Urinary bladder (tissue), 4 donors: Measurements from ENCODE around the gene PRSS22. TPM values are rescaled to one million over a fixed set of nuclear protein-coding genes. Genes with fewer than 3 reads are reported as not detected.
"Not testable (repeated sequence)": the region's sequence is repeated elsewhere in the genome, so short reads cannot be mapped to it uniquely, and the experiment has no call there.

ENCODE experiments used
- DNase-seq: peaks from one replicate; pipeline ENCODE4 v3.0.0-alpha.2; 2015; ENCODE audit errors: extremely low spot score
- H3K27ac ChIP-seq: one replicate; pipeline ENCODE4 v1.5.1; 2013; ENCODE audit warnings: low read depth, mild to moderate bottlenecking, moderate library complexity
- H3K36me3 ChIP-seq: one replicate; pipeline ENCODE4 v1.6.1; 2013; ENCODE audit warnings: mild to moderate bottlenecking, moderate library complexity; ENCODE audit not compliant: insufficient read depth
- H3K4me1 ChIP-seq: one replicate; pipeline ENCODE4 v1.6.1; 2013; ENCODE audit warnings: mild to moderate bottlenecking, moderate library complexity; ENCODE audit not compliant: insufficient read depth
- H3K4me3 ChIP-seq: one replicate; pipeline ENCODE4 v1.5.1; 2013; ENCODE audit warnings: low read depth, low read length
- WGBS: extraction: QIAGEN DNeasy Blood & Tissue Kit; methylation state at CpG from one replicate; pipeline ENCODE4 v1.1.7; 2013; 5-methylcytosine and 5-hydroxymethylcytosine counted together
- polyA plus RNA-seq: library from polyadenylated mRNA; stranded (reverse); fragments of 200-250 nt; gene quantifications from one replicate; pipeline ENCODE4 v1.2.3, GENCODE V29; 2013
- total RNA-seq: library from RNA; depleted of rRNA; stranded (reverse); fragments of >200 nt; gene quantifications from one replicate; pipeline ENCODE4 v1.2.3, GENCODE V29; 2014
- donor health status: healthy with polysubstance abuse.
- donor health status: healthy.

The PRSS22 gene, protein sequence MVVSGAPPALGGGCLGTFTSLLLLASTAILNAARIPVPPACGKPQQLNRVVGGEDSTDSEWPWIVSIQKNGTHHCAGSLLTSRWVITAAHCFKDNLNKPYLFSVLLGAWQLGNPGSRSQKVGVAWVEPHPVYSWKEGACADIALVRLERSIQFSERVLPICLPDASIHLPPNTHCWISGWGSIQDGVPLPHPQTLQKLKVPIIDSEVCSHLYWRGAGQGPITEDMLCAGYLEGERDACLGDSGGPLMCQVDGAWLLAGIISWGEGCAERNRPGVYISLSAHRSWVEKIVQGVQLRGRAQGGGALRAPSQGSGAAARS
- total RNA-seq (3.0 TPM), polyA plus RNA-seq (5.6 TPM)

DNA sequence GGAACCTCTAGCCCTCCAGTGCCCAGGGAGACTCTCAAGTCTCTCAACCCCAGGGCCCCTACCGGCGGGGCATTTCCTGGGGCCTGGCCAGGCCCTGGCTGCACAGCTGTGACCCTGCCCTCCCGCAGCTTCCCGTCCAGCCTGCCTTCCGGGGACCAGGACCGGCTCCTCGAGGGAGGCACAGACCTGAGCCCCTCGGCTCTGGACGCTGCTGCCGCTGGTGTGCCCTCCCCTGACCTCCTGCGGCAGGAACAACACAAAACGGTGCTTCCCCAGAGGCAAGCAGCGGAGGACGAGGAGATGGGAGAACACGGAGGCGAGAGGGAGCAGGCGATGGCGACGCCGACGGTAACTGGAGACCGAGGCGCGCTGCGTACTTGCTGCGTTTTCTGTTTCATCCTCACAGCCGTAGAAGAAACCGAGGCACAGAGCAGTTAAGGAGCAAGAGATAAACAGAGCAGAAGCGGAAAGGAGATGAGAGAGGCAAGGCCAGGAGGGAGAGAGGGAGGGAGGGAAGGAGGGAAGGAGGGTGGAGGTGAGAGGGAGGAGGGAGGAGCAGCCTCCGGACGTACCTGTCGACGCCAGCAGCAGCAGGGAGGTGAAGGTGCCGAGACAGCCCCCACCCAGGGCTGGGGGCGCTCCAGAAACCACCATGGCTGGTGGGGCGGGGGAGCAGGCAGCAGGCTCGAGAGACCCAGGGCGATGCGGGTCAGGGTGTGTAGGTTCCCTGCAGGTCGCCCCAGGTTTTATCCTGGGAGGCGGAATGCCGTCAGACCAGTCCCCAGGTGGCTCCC lies at the start of gene PRSS22:
Gene PRSS22 (minus strand): TSS at position 720 of the 794 bp plus-strand sequence. CDS start 66 bp downstream, at position 654.
- WGBS = 6% methylated on average over 42 of the region's 42 CpGs
- Histone ChIP-seq H3K27ac (peak within 1 kb of the TSS; percentile 62), H3K4me3 (no peak within 1 kb of the TSS), H3K4me1 (no peaks in the 10 kb centered on the region), H3K36me3 (no peaks in the 10 kb centered on the region)
- peak; percentile 43 for DNase-seq

DNA sequence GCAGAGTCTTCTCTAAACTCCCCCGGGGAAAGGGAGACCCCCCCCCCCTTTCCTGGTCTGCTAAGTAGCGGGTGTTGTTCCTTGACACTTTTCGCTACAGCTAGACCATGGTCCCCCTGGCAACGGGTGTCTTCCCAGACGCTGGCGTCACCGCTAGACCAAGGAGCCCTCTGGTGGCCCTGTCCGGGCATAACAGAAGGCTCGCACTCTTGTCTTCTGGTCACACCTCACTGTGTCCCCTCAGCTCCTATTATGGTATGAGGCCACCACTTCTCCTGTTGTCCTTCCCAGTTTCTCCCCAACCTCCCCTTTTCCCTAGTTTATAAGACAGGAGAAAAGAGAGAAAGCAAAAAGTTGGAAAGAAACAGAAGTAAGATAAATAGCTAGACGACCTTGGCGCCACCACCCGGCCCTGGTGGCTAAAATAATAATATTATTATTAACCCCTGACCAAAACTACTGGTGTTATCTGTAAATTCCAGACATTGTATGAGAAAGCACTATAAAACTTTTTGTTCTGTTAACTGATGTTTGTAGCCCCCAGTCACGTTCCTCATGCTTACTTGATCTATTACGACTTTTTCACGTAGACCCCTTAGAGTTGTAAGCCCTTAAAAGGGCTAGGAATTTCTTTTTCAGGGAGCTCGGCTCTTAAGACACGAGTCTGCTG lies 49.2 kb upstream of the PRSS22 start:
- DNase-seq, H3K4me1 ChIP-seq, H3K27ac ChIP-seq, H3K4me3 ChIP-seq, H3K36me3 ChIP-seq: not testable (repeated sequence)
- 11% methylated on average over 17 of the region's 17 CpGs for WGBS

DNA sequence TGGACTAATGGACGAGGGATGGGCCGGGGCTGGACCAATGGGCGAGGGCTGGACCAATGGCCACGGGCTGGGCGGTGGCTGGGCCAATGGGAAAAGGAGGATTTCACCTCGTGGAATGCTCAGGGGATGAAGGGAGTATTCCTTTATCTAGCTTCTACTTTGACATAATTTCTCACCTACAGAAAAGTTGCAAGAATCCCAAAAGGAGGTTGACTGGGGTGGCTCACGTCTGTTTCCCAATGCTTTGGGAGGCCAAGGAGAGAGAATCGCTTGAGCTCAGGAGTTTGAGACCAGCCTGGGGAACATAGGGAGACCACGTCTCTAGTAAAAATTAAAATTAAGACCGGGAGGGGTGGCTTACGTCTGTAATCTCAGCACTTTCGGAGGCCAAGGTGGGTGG lies 48.0 kb upstream of the PRSS22 start:
- no peak for DNase-seq
- no peak overlapping the region for H3K4me3 ChIP-seq
- WGBS = 29% methylated on average over 12 of the region's 12 CpGs
- H3K36me3 ChIP-seq = no peaks in the 10 kb centered on the region
- no peaks in the 10 kb centered on the region for H3K4me1 ChIP-seq
- no peak overlapping the region for H3K27ac ChIP-seq

DNA sequence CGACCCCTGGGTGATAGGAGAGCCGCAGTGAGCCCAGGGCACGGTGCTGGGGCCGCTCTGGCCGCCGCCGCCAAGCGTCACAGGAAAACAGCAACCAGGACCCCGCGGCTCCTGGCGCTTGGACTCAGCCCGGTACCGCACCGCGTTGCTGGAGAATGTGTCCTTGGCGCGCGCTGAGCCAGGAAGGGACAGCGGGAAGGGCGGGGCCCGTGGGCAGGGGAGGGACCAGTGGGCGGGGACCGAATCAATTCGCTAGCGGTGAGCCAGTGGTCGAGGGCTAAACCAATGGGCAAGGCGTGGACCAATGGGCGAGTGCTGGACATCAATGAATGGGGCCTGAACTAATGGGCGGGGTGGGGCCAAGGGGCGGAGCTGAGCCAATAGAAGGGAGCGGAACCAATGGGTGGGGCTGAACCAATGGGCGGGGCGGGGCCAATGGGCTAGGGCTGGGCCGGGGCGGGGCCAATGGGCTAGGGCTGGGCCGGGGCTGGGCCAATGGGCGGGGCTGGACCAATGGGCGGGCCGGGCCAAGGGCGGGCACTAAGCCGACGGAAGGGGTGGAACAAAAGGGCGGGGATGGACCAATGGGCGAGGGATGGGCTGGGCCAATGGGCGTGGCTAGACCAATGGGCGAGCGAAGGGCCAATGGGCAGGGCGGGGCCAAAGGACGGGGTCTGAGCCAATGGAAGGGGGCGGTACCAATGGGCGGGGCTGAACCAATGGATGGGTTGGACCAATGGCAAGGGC lies 47.4 kb upstream of the PRSS22 start:
- H3K4me3 ChIP-seq = peak overlapping the region; percentile 62
- 2% methylated on average over 51 of the region's 51 CpGs for WGBS
- no peaks in the 10 kb centered on the region for H3K36me3 ChIP-seq
- H3K4me1 ChIP-seq = no peaks in the 10 kb centered on the region
- H3K27ac ChIP-seq = peak overlapping the region; percentile 88
- DNase-seq = peak; percentile 91

DNA sequence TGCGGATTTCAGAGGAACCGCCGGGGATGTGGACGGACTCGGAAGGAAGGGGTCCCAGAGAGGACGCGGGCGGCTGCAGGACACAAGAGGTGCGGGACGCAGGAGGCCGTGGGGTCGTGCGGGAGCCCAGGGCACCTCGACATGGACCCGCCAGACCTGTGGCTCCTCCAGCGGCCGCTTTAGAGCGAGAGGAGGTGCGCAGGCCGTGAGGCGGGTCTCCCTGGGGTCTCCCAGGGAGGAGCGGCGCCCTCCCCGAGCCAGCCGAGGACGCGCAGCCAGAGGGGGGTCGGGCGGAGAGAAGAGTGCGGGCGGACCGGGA lies 46.9 kb upstream of the PRSS22 start:
- no peaks in the 10 kb centered on the region for H3K36me3 ChIP-seq
- H3K27ac ChIP-seq = peak overlapping the region; percentile 88
- 0% methylated on average over 32 of the region's 32 CpGs for WGBS
- H3K4me3 ChIP-seq = peak overlapping the region; percentile 62
- no peaks in the 10 kb centered on the region for H3K4me1 ChIP-seq
- DNase-seq = no peak

DNA sequence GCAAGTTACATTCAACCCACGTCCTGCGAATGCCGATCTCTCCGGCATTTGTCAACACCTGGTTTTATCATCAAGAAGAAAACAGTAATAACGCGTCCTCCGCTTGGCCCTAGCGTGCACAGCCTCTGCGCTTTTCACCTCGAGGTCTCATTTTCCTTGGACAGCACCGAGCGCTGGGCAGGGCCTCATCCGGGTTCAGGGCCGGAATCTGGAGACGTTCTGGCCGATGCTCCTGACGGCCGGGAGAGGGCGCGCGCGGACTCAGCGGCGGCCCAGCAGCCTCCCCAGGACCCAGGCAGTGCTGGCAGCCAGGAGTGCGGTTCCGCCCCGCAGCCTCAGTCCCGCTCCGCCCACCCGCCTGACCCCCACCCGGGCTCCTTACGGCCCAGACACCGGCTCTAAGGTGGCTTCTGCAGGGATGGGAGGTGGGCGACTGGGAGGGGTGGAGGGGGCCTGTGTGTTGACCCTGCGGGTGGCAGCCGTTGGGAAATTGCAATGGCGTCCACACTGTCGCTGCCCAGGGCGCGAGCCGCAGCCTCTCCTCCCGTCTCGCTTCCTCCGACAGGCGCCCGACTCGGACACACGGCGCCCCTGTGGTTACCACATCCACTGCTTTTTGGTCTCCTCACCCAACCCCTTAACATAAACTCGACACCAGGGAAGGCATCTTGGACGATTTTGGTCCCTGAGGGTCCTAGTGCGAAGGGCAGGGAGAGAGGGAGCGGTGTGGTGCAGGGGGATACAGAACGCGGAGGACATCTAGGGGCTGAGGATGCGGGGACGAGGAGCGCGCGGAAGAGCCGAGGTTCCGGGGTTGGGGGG lies 46.3 kb upstream of the PRSS22 start:
- Histone ChIP-seq H3K4me1 (no peaks in the 10 kb centered on the region), H3K4me3 (peak overlapping the region; percentile 62), H3K27ac (peak overlapping the region; percentile 88), H3K36me3 (no peaks in the 10 kb centered on the region)
- WGBS = under 1% methylated on average over 62 of the region's 62 CpGs
- DNase-seq = no peak

DNA sequence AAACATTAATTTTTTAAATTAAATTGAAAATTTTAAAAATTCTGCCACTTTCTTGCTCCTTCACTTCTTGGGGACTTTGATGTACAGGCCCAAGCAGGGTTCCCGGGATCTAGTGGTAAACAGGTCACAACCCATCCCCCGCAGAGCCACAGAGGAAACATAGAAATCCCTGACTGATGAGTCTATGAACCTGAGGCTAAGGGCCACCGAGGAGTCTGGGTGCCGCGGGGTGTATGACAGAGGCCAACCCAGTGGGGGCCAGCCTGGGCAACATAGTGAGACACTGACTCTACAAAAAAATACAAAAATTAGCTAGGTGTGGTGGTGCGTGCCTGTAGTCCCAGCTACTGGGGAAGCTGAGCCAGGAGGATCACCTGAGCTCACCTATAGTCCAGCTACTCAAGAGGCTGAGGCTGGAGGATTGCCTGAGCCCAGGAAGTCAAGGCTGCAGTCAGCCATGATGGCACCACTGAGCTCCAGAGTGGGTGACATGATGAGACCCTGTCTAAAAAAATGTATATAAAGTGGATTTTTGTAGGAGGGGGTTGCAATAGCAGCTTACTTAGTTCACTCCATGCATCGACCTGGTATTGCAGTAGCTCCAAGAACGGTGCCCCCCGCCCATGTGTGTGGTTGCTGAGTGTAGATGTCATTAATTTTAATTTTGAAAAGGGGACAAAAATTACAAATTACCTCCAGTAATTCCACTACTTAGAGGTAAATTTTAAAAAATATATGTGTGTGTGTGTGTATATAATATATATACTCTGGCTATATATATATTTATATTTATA lies 44.6 kb upstream of the PRSS22 start:
- no peak for DNase-seq
- Histone ChIP-seq H3K36me3 (peaks cover 2% of the 10 kb centered on the region), H3K27ac (no peak overlapping the region), H3K4me3 (no peak overlapping the region), H3K4me1 (no peaks in the 10 kb centered on the region)
- 92% methylated on average over 9 of the region's 9 CpGs for WGBS

DNA sequence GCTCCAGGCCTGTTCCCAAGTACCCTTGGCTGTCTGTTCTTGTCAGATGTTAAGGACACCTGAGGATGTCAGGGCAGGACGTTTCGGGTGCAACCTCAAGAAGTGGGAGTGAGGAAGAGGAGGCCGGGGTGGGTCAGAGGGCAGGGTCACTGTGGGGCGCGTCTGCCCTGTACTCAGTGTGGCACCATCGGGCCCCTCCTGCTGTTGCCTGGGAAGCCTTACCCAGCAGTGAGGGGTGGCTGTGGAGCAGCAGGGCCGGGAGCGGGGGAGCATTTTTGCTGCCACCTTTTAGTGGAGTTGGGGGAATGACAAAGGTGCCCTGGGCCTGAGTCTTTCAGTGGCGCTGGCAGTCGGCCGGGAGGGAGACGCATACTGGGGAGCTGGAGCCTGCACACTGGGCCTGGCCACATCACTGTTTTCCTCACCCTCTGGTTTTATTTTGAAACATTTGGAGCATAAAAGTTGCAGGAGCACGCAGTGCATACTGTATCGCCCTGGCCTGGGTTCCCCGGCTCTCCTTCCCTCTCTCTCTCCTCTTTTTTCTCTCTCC lies 42.6 kb upstream of the PRSS22 start:
- no peak overlapping the region for H3K4me3 ChIP-seq
- H3K4me1 ChIP-seq = no peaks in the 10 kb centered on the region
- no peak for DNase-seq
- WGBS = 94% methylated on average over 15 of the region's 15 CpGs
- peaks cover 2% of the 10 kb centered on the region for H3K36me3 ChIP-seq
- H3K27ac ChIP-seq = no peak overlapping the region

DNA sequence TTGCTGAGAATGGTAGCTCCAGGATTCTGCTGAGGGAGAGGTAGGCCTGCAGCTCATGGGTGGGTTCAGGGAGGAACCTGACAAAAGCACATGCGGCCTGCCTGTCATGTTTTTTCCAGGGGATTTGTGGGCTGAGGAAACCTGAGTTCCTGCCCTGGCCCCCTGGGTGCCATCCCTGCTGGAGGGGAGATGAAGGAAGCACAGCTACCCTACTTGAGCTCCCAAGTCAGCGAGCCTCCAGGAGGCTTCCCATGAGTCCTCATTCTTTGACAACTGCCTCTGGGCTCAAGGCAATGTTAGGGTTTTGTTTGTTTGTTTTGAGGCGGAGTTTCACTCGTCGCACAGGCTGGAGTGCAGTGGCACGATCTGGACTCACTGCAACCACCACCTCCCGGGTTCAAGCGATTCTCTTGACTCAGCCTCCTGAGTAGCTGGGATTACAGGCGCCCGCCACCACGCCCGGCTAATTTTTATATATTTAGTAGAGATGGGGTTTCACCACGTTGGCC lies 41.6 kb upstream of the PRSS22 start:
- Histone ChIP-seq H3K4me1 (no peaks in the 10 kb centered on the region), H3K36me3 (peaks cover 2% of the 10 kb centered on the region), H3K4me3 (no peak overlapping the region), H3K27ac (no peak overlapping the region)
- no peak for DNase-seq
- 91% methylated on average over 13 of the region's 13 CpGs for WGBS

DNA sequence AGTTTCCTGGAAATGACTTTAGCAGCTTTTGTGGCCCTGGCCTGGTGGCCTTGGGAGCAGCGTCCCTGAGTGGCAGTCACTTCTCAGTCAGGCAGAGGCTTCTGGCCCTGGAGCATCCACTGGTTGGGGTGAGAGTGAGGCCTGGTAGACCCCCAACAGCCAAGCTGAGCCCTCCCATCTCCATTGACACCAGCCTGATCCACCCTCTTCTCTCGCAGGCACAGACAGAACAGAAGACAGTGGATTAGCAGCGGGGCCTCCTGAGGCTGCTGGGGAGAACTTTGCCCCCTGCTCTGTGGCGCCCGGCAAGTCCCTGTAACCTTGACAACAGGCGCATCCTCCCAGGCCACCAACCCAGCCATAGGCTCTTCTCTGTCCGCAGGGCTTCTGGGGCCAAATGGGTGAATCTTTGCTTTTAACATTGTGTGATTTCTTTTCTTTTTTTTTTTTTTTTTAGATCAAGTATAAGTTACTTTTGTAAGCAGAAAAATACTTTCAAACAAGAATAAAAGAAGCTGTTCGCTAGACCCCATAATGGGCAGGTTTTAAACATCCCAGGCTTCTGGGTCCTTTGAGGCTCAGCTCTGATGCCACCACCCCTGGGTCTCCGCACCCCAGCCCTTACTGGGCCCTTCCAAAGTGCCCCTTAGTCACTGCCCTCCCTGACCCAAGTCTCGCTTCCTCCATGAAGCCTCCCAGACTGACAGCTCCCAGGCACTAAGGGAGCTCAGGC lies 41.0 kb upstream of the PRSS22 start:
- Histone ChIP-seq H3K4me3 (no peak overlapping the region), H3K36me3 (peaks cover 2% of the 10 kb centered on the region), H3K27ac (no peak overlapping the region), H3K4me1 (no peaks in the 10 kb centered on the region)
- DNase-seq = no peak
- WGBS = 87% methylated on average over 10 of the region's 10 CpGs

DNA sequence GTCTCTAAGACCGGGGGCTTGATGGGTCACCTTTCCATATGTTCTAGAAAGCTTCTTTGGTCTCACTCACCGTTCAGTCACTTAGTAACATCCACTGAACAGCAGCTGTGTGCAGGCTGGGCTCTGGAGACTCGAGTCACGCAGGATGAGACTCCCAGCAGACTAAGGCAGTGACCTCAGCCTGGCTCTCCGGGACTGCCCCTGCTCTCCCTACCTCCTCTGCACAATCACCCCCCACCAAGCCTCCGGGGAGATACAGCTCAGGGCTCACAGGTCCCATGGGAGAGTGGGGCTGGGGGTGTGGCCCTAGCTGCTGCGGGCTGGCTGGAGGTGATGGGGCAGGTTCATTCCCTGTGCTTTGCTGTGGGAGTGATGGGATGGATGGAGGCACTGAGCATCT lies 39.1 kb upstream of the PRSS22 start:
- Histone ChIP-seq H3K4me1 (no peaks in the 10 kb centered on the region), H3K4me3 (no peak overlapping the region), H3K36me3 (peaks cover 2% of the 10 kb centered on the region), H3K27ac (no peak overlapping the region)
- 71% methylated on average over 7 of the region's 7 CpGs for WGBS
- DNase-seq = no peak
